Pancreas (tissue), 10 donors: ENCODE measurements around the gene EFCAB6. TPM values are rescaled to one million over a fixed set of nuclear protein-coding genes. Genes with fewer than 3 reads are reported as not detected.

ENCODE experiments used
- ATAC-seq, 4 donors: fragments of 200-7000 bp; cut with Tn5 transposase; one replicate each; pipeline versions ENCODE4 v1.8.0 to v1.9.1; 2020; ENCODE audit warnings: mild to moderate bottlenecking in 4 of 4, moderate library complexity in 4 of 4
- DNase-seq, 6 donors: peaks; one replicate each; pipeline ENCODE4 v3.0.0-alpha.2; 2020
- FAIRE-seq: peaks from 2 replicates; lab custom pipeline; 2012; peaks lifted over from hg19 to GRCh38; lab: Jason Lieb, UNC
- H3K27ac ChIP-seq, 4 donors: fragments of 200-600 bp; sonication (generic); 1 replicate in 3 of 4; 2 replicates in 1 of 4; pipeline versions ENCODE4 v1.5.0 to v1.8.0; 2020
- H3K27me3 ChIP-seq, 4 donors: fragments of 200-600 bp; one replicate each; pipeline ENCODE4 v1.8.0; 2021
- H3K36me3 ChIP-seq, 3 donors: fragments of 200-600 bp; sonication (generic) in 1 of 3; one replicate each; pipeline versions ENCODE4 v1.5.0 to v1.8.0; 2020 to 2021
- H3K4me1 ChIP-seq, 3 donors: fragments of 200-600 bp; one replicate each; pipeline ENCODE4 v1.8.0; 2021
- H3K4me3 ChIP-seq, 4 donors: fragments of 200-600 bp; sonication (generic) in 2 of 4; one replicate each; pipeline versions ENCODE4 v1.5.0 to v1.8.0; 2020 to 2021
- H3K9me3 ChIP-seq, 4 donors: fragments of 200-600 bp; one replicate each; pipeline ENCODE4 v1.8.0; 2021
- WGBS, 2 donors: extraction: QIAGEN DNeasy Blood & Tissue Kit; methylation state at CpG; one replicate each; pipeline ENCODE4 v1.1.7; 2013; 5-methylcytosine and 5-hydroxymethylcytosine counted together
- intact Hi-C, 3 donors: fragments of 100-400 bp; cut with DNase I; formaldehyde crosslinking; loops; one replicate each; pipeline versions ENCODE4 v1.11.1 to v1.14.2; 2022
- polyA plus RNA-seq, 2 donors: library from polyadenylated mRNA; stranded (reverse); fragments of 200-250 nt; gene quantifications; one replicate each; pipeline ENCODE4 v1.2.3, GENCODE V29; 2013
- total RNA-seq, 6 donors: library from RNA; stranded (reverse); fragmentation: NEBNext Ultra II Directional in 4 of 6; extraction: Animal tissue kit (Norgen Biotek cat#: 25700) in 4 of 6; gene quantifications; one replicate each; pipeline versions ENCODE4 v1.2.1 to v1.2.4, GENCODE V29; 2021 to 2023
- TF ChIP-seq, protein P1 (sequence below), 4 donors: fragments of 200-600 bp; sonication (generic) in 3 of 4; IDR thresholded peaks; one replicate each; pipeline versions ENCODE4 v1.5.0 to v1.8.0; 2021; ENCODE audit warnings: antibody characterized with exemption in 4 of 4
- donor health status: healthy with polysubstance abuse.
- donor health status: DM: no; HTN: no; CAD: no; lungs with moderate emphysema.
- donor health status: DM: no; HTN: no; CAD: no.
- donor health status: control.
- donor health status: control.
- donor health status: Bipolar disorder and iron deficiency.
- donor health status: DM: yes; HTN: yes; CAD: no.
- donor health status: DM: no; HTN: no; CAD: no.
- donor health status: DM: no; HTN: no; CAD: no.
- donor health status: DM: yes; HTN: yes; CAD: no.

Gene EFCAB6
- total and polyA plus RNA-seq, 8 donors, result 1.6 to 3.4 (median 2.2) TPM

DNA sequence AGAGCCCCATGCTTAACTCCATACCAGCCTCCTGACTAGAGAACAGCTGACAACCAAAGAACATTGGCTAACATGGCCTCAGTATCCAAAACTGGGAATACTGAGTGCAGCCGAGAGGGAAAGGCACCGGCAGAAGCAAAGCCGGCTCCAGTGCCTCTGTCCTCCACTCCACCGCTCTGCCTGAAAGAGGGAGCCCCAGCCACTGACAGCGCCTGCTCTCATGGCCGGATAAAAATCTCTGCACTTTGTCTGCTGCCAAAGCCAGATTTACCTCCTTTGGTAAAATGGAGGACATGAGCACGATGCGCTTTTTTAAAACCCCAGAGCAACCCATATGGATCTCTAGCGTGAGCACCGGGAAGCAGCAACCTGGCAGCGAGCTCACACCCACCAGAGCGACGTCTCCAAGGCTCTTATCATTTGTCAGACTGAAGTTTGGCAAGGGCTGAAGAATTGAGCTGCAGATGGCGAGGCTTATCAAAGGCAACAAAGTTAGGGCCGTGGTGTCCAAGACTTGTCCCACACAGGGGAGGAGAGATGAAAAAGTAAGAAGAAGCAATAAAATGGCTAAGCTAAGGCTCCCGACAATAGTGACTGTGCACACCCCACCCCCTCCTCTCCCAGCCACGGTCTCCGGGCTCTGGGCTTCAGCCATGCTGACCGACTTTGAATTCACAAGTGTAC lies 71.4 kb downstream of the EFCAB6 start:
- no peak overlapping the region for H3K4me3 ChIP-seq
- H3K27me3 ChIP-seq, result no peaks in the 10 kb centered on the region
- 73 to 75% methylated on average over 19 of the region's 19 CpGs for WGBS, 2 donors
- H3K36me3 ChIP-seq, result no peaks in the 10 kb centered on the region
- FAIRE-seq (no peak), ATAC-seq (no peak), DNase-seq (no peak)
- no peak overlapping the region for H3K27ac ChIP-seq
- TF ChIP-seq, protein P1, sequence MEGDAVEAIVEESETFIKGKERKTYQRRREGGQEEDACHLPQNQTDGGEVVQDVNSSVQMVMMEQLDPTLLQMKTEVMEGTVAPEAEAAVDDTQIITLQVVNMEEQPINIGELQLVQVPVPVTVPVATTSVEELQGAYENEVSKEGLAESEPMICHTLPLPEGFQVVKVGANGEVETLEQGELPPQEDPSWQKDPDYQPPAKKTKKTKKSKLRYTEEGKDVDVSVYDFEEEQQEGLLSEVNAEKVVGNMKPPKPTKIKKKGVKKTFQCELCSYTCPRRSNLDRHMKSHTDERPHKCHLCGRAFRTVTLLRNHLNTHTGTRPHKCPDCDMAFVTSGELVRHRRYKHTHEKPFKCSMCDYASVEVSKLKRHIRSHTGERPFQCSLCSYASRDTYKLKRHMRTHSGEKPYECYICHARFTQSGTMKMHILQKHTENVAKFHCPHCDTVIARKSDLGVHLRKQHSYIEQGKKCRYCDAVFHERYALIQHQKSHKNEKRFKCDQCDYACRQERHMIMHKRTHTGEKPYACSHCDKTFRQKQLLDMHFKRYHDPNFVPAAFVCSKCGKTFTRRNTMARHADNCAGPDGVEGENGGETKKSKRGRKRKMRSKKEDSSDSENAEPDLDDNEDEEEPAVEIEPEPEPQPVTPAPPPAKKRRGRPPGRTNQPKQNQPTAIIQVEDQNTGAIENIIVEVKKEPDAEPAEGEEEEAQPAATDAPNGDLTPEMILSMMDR (IDR thresholded peaks at IDR 0.05), result no peak
- no peaks in the 10 kb centered on the region for H3K9me3 ChIP-seq
- H3K4me1 ChIP-seq, result no peaks in the 10 kb centered on the region
- intact Hi-C loops, result no loop called here

DNA sequence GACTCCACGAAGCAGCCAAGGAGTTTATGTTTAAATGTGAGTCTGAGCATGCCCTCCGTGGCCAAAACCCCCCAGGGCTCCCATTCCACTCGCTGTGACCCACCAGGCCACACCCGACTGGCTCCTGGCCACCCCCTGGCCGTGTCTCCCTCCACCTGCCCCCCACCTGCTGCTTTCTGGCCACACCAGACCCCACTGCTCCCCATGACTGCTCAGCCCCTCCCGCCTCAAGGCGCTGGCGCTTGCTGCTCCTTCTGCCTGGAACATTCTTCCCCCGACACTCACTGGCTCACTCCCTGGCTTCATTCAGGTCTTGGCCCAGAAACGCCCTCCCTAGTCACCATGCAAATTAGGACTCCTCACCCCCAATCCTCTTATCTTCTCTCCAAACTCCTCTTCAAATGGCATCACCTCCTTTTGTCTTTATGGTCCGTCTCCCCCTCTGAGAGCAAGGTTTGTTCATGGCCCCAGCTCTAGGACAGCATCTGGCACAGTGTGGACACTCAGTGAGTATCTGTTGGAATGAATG lies 72.2 kb downstream of the EFCAB6 start:
- no peak overlapping the region for H3K27ac ChIP-seq
- WGBS, 2 donors, result 80 to 81% methylated on average over 11 of the region's 11 CpGs
- TF ChIP-seq, protein P1 (IDR thresholded peaks at IDR 0.05), result no peak
- no peaks in the 10 kb centered on the region for H3K27me3 ChIP-seq
- intact Hi-C loops, result no loop called here
- FAIRE-seq, result no peak
- ATAC-seq, result no peak
- no peak overlapping the region for H3K4me3 ChIP-seq
- DNase-seq, result no peak
- no peaks in the 10 kb centered on the region for H3K4me1 ChIP-seq
- H3K9me3 ChIP-seq, result no peaks in the 10 kb centered on the region
- H3K36me3 ChIP-seq, result no peaks in the 10 kb centered on the region

DNA sequence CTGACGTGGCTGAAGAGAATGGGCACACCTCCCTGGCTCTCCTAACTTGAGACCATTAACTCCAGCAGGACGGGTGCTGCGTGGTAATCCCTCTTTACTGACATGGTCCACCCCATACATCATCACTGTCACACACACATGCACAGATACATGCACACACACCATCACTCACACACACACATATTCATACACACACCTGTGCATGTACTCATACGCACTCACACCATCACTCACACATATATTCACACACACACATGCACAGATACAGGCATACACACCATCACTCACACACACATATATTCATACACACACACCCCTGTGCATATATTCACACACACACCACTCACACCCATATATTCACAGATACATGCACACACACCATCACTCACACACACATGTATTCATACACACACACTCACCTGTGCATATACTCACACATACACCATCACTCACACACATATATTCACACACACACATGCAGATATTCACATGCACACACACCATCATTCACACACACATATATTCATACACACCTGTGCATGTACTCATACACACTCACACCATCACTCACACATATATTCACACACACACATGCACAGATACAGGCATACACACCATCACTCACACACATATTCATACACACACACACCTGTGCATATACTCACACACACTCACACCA lies 74.8 kb downstream of the EFCAB6 start:
- no peaks in the 10 kb centered on the region for H3K27me3 ChIP-seq
- FAIRE-seq, result no peak
- no peak overlapping the region for H3K4me3 ChIP-seq
- H3K27ac ChIP-seq, result no peak overlapping the region
- 91 to 95% methylated on average over 4 of the region's 4 CpGs for WGBS, 2 donors
- no peak for DNase-seq
- ATAC-seq, result no peak
- no peaks in the 10 kb centered on the region for H3K4me1 ChIP-seq
- no peaks in the 10 kb centered on the region for H3K9me3 ChIP-seq
- intact Hi-C loops, result no loop called here
- TF ChIP-seq, protein P1 (IDR thresholded peaks at IDR 0.05), result no peak
- no peaks in the 10 kb centered on the region for H3K36me3 ChIP-seq

DNA sequence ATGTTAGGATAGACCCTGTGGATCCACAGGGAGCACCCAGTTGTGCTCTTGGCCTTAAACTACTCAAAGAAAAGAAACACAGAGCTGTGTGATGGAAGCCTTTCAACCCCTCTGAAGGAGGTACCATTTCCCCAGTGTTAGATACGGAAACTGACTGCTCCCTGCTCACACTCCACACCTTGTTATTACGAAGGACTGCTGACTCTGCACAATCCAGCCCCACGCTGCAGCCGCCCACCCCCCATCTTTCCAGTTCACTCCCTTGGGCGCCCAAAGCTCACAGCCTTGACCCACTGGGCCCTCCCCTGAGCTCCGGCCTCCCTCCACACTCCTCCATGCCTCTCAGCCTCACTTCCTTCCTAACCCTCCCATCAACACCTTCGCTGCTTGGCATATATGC lies 75.5 kb downstream of the EFCAB6 start:
- Histone ChIP-seq H3K4me3 (no peak overlapping the region), H3K9me3 (no peaks in the 10 kb centered on the region), H3K27ac (no peak overlapping the region), H3K27me3 (no peaks in the 10 kb centered on the region), H3K4me1 (no peaks in the 10 kb centered on the region), H3K36me3 (no peaks in the 10 kb centered on the region)
- no peak for DNase-seq
- no peak for ATAC-seq
- no peak for FAIRE-seq
- intact Hi-C loops, result no loop called here
- WGBS, 2 donors, result 94% methylated on average over 7 of the region's 7 CpGs
- TF ChIP-seq, protein P1 (IDR thresholded peaks at IDR 0.05), result no peak
